Activated naive CD4-positive, alpha-beta T cell treated with anti-CD3 and anti-CD28 coated beads, Interleukin-2, amount 50 U/mL, for 72 hours (primary cell): ENCODE measurements around the gene PHF20. TPM values are rescaled to one million over a fixed set of nuclear protein-coding genes. Genes with fewer than 3 reads are reported as not detected.
A peak's percentile ranks its signal among the peaks of the same experiment; 100 is the strongest.
"Not testable (repeated sequence)": the region's sequence is repeated elsewhere in the genome, so short reads cannot be mapped to it uniquely, and the experiment has no call there.

ENCODE experiments used
- ATAC-seq, 2 donors: fragments of 150-1000 bp; cut with Tn5 transposase; 2 replicates each; pipeline ENCODE4 v1.10.0; 2021; ENCODE audit warnings: mild to moderate bottlenecking in 2 of 2, moderate library complexity in 2 of 2
- DNase-seq, 2 donors: peaks; one replicate each; pipeline ENCODE4 v3.0.0; 2021 to 2022; ENCODE audit warnings: low spot score in 2 of 2
- H3K27ac Mint-ChIP-seq, 2 donors: one replicate each; pipeline ENCODE4 v1.8.0; 2022; ENCODE audit warnings: mild to moderate bottlenecking in 2 of 2, mixed read lengths in 2 of 2
- H3K36me3 Mint-ChIP-seq, 2 donors: one replicate each; pipeline ENCODE4 v1.8.0; 2022; ENCODE audit warnings: mixed read lengths in 2 of 2
- H3K9me3 Mint-ChIP-seq, 2 donors: one replicate each; pipeline ENCODE4 v1.8.0; 2022; ENCODE audit warnings: mixed read lengths in 2 of 2
- total RNA-seq, 2 donors: library from RNA; stranded (reverse); gene quantifications; one replicate each; pipeline ENCODE4 v1.2.3, GENCODE V29; 2022

PHF20 gene
- total RNA-seq, 2 donors from 2014 or later: 58.5 to 71.4 TPM

DNA sequence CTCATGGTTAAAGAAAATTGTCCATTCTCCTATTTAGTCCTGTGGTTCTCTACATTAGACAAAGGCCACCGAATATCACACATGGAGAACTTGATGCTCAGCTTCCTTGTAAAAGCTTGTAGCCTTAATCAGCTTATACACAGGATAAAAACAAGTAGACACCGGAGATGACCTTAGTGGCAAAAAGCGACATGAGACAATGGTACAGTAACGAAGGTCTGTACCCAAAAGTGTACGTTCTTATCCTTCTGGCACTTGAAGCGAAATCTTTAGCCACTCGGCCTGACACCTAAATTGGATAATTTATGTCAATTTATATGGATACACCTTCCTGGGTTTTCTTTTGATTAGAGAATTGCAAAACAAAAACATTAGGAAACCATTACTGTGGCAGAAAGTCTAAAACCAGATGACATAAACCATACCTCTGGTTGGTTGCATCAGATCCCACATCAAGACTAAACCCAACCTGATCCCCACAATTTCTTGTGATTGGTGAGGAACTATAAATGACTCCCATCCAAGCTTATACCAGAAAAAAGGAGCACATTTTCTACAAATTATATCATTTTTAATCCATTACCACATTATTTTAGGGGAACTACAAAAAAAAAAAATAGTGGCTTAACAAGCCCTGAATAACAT is 35.9 kb upstream of the PHF20 start:
- Mint-ChIP-seq H3K36me3 (peaks cover 29 to 71% of the 10 kb centered on the region in 2 donors), H3K27ac (peak overlapping the region in 1 of 2 donors; percentile 98)

DNA sequence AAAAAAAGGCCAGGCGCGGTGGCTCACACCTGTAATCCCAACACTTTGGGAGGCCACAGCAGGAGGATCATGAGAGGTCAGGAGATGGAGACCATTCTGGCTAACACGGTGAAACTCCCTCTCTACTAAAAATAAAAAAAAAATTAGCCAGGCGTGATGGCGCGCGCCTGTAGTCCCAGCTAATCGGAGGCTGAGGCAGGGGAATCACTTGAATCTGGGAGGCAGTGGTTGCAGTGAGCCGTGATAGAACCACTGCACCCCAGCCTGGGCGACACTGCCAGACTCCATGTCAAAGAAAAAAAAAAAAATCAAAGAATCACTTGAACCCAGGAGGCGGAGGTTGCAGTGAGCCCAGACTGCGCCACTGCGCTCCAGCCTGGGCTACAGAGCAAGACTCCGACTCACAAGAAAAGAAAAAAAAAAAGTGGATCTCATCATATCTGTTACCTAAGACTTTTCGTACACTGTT is 33.9 kb upstream of the PHF20 start:
- no peak for ATAC-seq
- no peak for DNase-seq
- Mint-ChIP-seq H3K9me3 (no peaks in the 10 kb centered on the region), H3K27ac (peak overlapping the region; percentile 69 to 98), H3K36me3 (peaks cover 48 to 80% of the 10 kb centered on the region in 2 donors)

More for the DNA sequence above, 35.9 kb upstream of the PHF20 start:
- no peaks in the 10 kb centered on the region for H3K9me3 Mint-ChIP-seq
- no peak for DNase-seq
- no peak for ATAC-seq

- ATAC-seq (no peak), DNase-seq (no peak)
- H3K36me3 Mint-ChIP-seq: peaks cover 52 to 77% of the 10 kb centered on the region in 2 donors
- no peaks in the 10 kb centered on the region for H3K9me3 Mint-ChIP-seq
- H3K27ac Mint-ChIP-seq: peak overlapping the region; percentile 69 to 98
Measured at GRCh38 chr20:35738410-35739179, 33.2 kb upstream of the PHF20 start.

DNA sequence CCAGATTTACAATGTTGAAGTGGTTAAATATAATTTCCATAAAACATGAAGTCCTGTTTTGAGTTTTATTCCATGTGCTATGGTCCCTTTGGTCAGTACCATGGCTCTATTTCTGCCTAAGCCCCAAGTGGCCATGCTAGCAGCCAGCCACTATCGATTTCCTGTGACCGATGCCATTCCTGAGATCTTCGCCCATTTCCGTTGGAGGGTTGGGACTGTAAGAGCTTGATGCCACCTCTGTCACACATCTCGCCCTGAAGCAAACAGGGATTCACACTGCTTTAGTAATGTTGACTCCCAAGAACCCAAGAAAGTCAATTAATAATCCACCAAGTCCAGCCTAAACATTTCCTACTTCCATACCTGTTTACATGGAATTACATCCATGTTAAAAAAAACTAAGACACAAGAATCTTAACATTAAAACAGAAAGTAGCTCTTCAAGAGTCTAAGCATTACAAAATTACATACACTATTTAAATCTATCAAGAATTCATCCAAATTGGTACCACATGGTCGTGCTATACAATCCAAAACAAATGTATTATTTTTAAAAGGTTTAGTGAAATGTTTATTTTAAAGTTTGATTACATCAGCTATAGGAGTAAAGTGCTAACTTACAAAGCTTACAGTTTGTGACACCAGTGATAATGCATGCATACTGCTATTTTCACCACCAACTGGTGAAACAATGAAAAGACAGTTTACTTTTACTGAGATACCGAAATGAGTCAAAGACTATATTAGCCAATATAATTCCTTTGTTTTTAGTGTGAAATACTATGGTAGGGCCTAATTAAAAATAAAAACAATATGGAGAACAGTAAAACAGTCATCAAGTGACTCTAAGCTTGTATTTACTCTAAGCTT is 32.3 kb upstream of the PHF20 start:
- ATAC-seq (no peak), DNase-seq (no peak)
- Mint-ChIP-seq H3K9me3 (no peaks in the 10 kb centered on the region), H3K27ac (peak overlapping the region; percentile 100), H3K36me3 (peaks cover 52 to 67% of the 10 kb centered on the region in 2 donors)

GRCh38 chr20:35741892-35742740 is 29.7 kb upstream of the PHF20 start, which contains the start of gene RBM39:
Gene RBM39, minus strand, starts transcription at chr20:35742260. Its CDS starts 1,386 bp downstream, at chr20:35740874.
- peak; percentile 88 to 91 for ATAC-seq
- DNase-seq: peak; percentile 98 to 100
- H3K36me3 Mint-ChIP-seq: peaks cover 47 to 52% of the 10 kb centered on the region in 2 donors
- no peaks in the 10 kb centered on the region for H3K9me3 Mint-ChIP-seq
- H3K27ac Mint-ChIP-seq: peak within 1 kb of the TSS; percentile 100

DNA sequence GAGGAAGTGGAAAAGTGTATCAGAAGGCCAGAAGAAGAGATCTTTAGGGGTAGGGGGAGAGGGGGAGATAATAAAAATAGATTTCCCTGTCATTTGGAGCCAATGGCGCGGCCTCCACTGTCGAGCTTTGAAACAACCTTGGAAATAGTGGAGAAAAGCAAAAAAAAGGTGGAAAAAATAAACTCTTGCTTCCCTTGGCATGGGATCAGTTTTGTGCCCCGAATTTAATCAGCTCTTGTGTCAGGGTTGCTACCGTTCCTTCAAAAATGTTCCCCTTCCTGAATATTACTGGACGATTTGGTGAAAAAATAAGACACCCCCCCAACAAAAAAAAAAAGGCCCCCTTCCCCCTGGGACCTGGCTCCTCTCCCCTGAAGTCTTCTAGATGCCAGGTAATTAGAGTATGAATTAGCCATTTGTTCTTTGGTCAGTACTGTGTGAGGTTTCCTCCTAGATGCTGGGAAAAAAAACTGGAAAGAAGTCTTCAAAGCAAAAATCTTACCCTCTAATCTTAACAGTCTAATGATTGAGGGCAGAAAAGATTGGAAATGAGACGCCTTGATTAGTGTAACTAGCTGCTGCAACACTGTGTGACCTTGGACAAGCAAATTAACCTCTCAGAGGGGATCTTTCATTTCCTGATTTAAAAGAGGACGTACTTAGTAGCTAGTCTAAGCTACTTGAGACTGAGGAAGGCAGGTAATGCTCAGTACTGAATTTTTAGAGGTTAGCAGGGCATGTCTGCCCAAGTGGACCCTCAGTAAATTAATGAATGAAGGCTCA is 28.9 kb upstream of the PHF20 start:
- H3K9me3 Mint-ChIP-seq: no peaks in the 10 kb centered on the region
- peak overlapping the region; percentile 100 for H3K27ac Mint-ChIP-seq
- ATAC-seq (no peak), DNase-seq (no peak)
- H3K36me3 Mint-ChIP-seq: peaks cover 47% of the 10 kb centered on the region in 2 donors

DNA sequence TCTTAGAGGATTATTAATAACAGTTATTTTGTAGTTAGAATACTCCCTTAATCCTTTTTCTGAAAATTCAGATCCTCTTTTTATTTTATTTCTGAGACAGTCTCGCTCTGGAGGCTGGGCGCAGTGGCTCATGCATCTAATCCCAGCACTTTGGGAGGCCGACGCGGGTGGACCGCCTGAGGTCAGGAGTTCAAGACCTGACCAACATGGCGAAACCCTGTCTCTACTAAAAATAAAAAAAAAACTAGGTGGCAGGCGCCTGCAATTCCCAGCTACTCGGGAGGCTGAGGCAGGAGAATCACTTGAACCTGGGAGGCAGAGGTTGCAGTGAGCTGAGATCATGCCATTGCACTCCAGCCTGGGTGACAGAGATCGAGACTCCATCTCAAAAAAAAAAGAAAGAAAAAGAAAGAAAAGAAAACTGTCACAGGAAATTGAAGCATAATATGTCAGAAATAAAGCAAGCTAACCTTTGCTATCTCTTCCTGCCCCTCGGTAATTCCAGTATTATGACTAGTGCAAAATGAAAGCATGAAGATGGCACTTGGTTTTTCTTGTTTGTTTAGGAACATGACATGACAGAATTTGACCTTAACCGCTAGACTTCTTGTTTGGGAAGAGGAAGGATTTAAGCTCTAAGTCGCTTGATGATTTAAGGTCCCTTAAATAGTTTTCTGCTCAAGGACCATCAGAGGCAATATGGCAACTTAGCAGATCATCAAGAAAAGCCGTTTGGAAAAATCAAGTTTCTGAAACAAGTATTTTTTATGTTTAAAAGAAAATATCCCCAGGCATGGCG is 27.9 kb upstream of the PHF20 start:
- H3K36me3 Mint-ChIP-seq: peaks cover 39 to 40% of the 10 kb centered on the region in 2 donors
- DNase-seq: no peak
- peak overlapping the region; percentile 100 for H3K27ac Mint-ChIP-seq
- peak in 1 of 2 donors; percentile 5 for ATAC-seq
- H3K9me3 Mint-ChIP-seq: no peaks in the 10 kb centered on the region

- DNase-seq, H3K9me3 Mint-ChIP-seq, ATAC-seq: not testable (repeated sequence)
- Mint-ChIP-seq H3K27ac (peak overlapping the region; percentile 100), H3K36me3 (peaks cover 35 to 36% of the 10 kb centered on the region in 2 donors)
Measured at GRCh38 chr20:35744492-35744841, 27.3 kb upstream of the PHF20 start.

DNA sequence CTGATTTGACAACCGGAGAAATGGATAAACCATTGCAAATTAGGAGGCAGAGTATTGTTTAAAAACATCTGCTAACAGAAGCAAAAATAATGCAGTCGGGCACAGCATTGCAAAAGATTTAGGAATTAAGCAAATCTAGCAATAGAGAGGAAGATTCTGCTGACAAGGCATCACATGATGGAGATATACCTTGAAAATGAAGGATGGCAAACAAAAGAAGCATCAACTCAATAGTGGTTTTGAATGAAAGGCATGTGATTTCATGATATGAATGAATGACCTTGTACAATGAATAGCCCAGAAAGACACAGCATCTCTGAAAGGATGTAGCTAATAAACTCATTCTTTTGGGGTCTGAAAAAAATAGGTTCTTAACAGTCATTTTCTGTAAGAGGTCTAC is 21.2 kb upstream of the PHF20 start:
- H3K36me3 Mint-ChIP-seq: no peaks in the 10 kb centered on the region
- DNase-seq: no peak
- no peak overlapping the region for H3K27ac Mint-ChIP-seq
- no peak for ATAC-seq
- no peaks in the 10 kb centered on the region for H3K9me3 Mint-ChIP-seq

- DNase-seq (no peak), ATAC-seq (no peak)
- no peaks in the 10 kb centered on the region for H3K9me3 Mint-ChIP-seq
- no peak overlapping the region for H3K27ac Mint-ChIP-seq
- H3K36me3 Mint-ChIP-seq: no peaks in the 10 kb centered on the region
Measured at GRCh38 chr20:35756404-35756803, 15.4 kb upstream of the PHF20 start.

DNA sequence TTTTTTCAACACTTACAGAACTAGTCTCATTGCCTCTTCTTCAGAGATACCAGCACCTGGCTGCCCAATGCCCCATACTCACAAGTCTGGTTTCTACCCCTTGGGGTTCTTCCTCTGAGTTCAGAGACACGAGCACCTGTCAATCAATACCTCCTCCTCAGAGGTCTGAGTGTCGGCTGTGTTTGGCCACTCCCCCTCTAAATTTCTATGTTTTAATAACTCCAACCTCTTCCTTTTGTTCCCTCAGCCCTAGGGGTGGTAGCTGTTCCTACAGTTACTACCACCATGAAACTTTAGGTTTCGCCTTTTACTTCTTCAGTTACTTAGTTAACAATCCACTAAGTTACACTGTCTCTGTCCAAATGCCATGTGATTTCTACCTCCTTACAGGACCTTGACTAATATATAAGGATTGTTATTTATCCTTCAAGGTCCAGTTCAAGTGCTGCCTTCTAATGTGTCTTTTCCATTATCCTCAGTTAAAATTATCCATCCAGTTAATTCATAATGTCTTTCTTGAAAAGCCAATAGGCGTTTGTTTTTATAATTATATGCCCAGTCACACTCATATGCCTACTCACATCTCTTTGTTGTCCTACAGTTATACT is 14.6 kb upstream of the PHF20 start:
- no peaks in the 10 kb centered on the region for H3K36me3 Mint-ChIP-seq
- ATAC-seq: peak in 1 of 2 donors; percentile 35
- peak overlapping the region in 1 of 2 donors; percentile 6 for H3K27ac Mint-ChIP-seq
- no peaks in the 10 kb centered on the region for H3K9me3 Mint-ChIP-seq
- DNase-seq: no peak

DNA sequence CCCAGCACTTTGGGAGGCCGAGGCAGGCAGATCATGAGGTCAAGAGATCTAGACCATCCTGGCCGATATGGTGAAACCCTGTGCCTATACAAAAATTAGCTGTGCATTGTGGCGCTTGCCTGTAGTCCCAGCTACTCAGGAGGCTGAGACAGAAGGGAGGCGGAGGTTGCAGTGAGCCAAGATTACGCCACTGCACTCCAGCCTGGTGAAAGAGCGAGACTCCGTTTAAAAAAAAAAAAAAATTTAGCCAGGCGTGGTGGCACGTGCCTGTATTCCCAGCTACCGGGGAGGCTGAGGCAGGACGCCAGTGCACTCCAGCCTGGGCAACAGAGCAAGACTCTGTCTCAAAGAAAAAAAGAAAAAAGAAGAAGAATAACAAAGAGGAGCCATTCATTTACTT is 10.3 kb upstream of the PHF20 start:
- ATAC-seq, H3K9me3 Mint-ChIP-seq, H3K36me3 Mint-ChIP-seq: not testable (repeated sequence)

GRCh38 chr20:35762461-35762860 is 9.4 kb upstream of the PHF20 start:
- H3K27ac Mint-ChIP-seq: no peak overlapping the region
- H3K36me3 Mint-ChIP-seq: no peaks in the 10 kb centered on the region
- ATAC-seq (no peak), DNase-seq (no peak)
- no peaks in the 10 kb centered on the region for H3K9me3 Mint-ChIP-seq

More for the DNA sequence above, 10.3 kb upstream of the PHF20 start:
- H3K27ac Mint-ChIP-seq, DNase-seq: not testable (repeated sequence)

DNA sequence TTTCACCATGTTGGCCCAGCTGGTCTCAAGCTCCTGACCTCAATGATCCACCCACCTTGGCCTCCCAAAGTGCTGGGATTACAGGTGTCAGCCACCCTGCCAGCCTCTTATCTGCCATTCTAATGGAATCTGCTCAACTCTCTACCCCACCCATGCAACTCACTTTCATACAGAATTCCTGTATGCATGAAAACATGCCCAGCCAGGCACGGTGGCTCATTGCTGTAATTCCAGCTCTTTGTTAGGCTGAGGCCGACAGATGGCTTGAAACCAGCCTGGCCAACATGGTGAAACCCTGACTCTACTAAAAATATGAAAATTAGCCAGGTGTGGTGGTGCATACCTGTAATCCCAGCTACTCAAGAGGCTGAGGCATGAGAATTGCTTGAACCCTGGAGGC is 6.9 kb upstream of the PHF20 start:
- H3K27ac Mint-ChIP-seq, H3K36me3 Mint-ChIP-seq, DNase-seq, ATAC-seq, H3K9me3 Mint-ChIP-seq: not testable (repeated sequence)
